Measurements from ENCODE around the gene WDR45B.
A peak's percentile ranks its signal among the peaks of the same experiment; 100 is the strongest.

The WDR45B gene

DNA sequence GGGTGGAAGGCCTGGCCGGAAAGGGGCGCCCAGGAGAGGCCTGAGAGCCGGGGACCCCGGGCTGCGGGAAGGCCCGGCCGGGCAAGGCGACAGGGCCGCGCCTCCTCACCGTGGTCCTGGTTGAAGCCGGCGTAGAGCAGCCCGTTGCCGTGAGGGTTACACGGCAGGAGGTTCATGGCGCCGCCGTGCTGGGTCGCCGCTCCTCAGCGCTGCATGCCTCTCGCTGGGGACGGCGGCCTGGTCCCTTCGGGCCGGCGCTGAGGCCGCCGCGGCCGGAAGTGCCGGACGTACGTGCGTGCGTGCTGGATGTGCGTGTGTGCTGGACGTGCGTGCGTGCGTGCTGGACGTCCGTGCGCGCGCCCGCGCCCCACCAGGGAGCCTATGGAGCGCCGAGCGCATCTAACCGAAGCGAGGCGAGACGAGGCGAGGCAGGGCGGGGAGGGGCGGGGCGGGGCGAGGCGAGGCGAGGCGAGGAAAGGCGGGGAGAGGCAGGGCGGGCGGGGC, at the start of gene WDR45B:
Gene WDR45B (minus strand): TSS at position 280 of the 504 bp plus-strand sequence. CDS start 104 bp downstream, at position 176.
- peak; percentile 71 for DNase-seq

DNA sequence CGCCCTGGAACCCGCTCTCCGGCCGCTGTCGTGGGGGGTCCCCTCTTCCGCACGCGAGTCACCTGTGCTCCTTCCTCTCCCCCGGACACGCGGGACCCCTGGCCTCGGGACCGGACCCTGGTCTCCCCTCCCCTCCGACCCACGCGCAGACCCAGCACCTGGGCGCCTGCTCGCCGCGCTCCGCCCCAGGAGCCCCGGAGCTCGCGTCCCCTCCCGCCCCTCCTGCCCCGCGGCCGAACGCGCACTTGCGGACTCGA, 49.5 kb upstream of the WDR45B start:
- no peak for DNase-seq

DNA sequence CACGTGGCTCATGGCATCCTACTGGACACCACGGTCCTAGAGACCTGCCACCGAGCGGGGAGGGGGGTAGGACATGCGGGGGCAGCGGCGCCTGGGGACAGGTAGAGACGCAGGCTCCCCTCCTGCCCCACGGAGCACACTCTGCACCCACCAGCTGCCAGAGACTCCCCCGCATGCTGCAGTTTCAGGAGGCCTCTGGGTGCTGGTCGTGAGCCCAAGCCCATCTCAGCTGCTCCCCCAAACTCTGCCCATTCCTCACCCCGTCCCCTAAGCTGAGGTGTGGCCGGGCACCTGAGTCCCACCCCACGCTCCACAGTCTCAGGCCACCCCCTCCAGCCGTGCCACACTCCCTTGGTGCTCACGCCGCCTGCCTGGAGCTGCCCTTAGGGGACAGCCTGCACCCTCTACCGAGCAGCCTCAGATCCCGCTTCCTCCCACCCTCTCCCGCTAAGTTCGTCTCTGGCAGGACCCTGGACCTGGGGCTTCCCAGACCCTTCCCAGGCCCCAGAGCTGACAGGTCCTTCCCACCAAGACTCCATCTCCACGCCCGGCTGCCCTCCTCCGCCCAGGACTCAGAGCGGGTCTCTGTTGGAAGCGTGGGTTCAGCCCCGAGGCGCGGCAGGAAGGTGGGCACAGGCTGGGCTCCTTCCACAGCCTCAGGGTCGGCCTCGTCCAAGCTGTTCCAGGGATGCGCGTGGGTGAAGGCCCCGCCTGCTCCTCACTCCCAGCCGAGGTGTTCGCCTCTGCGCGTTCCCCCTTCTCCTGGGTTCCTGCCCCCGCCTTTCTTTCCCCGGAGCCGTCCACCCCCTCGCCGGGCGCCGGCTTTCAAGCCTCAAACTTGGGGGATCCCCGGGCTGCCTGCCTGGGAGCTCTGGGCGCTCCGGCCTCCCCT, 48.9 kb upstream of the WDR45B start:
- no peak for DNase-seq

DNA sequence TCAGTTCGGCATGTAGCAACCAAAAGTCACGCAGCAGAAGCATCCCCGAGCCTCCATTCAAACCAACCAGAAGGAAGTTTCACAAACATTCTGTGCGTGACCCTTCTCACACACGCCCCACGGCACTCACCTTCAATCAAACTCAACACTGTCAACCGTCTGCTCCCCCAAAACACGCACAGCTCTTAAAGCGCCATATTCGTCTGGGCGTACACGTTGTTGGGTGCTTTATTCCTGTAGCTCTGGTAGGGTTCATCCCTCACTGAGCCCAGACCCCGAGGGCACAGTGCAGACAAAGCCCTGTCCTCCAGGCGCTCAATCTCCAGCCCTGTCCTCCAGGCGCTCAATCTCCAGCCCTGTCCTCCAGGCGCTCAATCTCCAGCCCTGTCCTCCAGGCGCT, 48.0 kb upstream of the WDR45B start:
- no peak for DNase-seq

DNA sequence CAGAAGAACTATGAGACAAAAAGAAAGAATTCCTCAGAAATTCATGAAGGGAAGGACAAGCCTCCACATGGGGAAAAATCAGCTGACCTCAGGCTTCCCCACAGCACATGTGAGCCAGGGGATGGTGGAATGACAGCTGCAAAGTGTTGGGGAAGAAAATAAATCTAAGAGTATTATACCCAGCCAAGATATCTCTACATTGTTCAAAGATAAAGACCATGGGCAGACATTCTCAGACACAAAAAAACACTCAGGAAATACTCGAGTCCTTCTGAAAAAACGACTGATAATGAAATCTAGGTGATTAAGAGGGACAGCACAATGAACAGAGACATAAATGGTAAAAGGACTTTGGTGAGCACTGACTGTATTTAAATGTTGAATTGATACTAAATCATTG, 46.4 kb upstream of the WDR45B start:
- no peak for DNase-seq

DNA sequence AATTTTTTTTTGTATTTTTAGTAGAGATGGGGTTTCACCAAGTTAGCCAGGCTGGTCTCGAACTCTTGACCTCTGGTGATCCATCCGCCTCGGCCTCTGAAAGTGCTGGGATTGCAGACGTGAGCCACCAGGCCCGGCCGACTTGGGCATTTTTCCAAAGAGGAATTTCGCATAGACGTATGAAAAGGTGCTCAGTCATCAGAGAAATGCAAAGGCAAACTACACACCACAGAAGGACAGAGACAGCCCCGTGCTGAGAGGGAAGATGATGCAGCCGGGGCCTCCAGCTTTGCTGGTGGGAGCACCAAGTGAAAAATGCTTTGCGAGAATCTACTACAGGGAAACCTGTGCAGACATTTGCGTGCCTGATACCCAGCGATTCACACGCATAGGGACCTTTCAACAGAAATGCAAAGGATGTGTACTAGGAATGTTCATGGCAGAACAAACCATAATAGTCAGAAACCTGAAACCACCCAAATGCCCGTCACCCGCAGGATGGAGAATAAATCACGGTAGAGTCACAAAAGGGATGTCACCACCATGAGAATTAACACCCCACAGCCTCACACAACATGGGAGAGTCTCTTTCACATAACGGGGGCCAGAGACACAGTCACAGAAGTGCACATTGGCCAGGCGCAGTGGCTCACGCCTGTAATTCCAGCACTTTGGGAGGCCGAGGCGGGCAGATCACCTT, 45.1 kb upstream of the WDR45B start:
- no peak for DNase-seq

DNA sequence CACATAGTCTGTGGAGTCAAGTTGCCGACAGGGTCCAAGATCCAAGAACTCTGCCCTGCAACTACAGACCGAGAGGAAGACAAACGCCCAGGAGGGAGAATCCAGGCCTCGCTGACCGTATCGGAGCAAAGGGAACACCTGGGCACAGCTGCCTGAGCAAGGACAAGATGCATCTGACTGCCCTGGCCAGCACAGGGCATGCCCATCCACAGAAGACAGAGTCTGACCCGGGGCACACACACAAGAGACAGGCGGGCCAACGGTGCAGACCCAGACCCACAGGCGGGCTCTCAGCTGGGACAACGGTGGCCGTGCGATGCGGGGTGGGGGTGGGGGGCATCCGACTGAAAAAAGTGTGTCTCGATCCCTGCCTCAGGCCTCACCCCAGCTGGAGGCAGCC, 44.0 kb upstream of the WDR45B start:
- no peak for DNase-seq

DNA sequence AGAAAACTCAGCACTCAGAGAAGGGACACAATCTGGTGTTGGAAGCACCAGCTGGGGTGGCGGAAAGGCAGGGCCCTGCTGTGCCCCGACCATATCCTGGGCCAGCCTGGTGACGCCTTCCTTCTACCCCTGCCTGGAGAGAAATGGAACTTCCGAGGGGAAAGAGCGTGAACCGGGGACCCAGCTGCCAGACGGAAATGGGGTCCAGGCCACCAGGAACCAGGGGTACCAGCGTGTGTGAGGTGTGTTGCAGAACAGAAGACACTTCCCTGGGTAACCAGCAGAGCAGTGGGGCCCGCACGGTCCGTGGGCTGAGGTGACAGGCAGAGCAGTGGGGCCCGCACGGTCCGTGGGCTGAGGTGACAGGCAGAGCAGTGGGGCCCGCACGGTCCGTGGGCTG, 43.5 kb upstream of the WDR45B start:
- DNase-seq: no peak

DNA sequence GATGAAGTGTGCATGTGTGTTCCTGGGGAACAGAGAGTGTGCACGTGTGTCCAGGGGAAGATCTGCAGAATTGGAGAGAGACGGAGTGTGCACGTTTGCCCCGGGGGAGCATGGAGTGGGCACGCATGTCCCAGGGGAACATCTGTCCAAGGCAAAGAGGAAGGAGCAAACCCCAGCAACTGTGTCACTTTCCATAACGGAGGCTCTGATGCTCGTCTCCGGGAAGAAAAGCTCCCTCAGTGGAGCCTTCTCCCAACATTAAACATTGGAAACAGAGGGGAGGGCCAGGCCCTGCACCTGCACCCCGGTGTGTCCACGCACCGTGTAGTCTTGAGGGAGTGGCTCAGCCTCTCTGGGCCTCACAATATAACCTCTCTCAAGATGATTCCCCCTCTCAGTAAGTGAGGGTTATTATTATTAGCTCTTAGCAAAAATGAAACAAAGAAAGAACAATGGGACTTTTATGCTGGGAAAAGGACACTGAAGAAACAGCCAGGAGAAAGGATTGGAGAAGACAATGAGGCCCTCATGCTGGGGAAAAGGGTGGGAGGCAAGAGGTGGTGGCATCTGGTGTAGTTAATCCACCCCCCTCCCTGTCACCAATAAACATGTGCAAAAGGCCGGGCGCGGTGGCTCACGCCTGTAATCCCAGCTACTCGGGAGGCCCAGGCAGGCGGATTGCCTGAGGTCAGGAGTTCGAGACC, 42.7 kb upstream of the WDR45B start:
- no peak for DNase-seq

DNA sequence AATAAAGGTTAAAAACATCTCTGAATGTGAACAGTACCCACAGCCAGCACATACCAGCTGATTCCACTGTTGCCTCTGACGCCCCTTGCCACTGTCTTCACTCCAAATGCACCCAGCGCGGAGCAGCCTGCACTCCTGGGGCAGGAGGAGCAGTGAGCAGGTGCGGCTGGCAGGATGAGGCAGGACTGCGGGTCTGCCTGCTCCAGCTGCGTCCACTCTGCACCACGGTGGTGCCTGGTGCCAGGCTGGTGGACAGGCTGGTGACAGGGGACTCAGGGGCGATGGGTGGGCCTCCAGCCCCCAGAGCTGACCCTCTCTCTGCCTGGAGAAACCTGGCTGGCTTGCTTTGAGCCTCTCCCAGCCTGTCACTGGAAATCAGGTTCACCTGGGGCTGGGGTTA, 40.8 kb upstream of the WDR45B start:
- DNase-seq: no peak

DNA sequence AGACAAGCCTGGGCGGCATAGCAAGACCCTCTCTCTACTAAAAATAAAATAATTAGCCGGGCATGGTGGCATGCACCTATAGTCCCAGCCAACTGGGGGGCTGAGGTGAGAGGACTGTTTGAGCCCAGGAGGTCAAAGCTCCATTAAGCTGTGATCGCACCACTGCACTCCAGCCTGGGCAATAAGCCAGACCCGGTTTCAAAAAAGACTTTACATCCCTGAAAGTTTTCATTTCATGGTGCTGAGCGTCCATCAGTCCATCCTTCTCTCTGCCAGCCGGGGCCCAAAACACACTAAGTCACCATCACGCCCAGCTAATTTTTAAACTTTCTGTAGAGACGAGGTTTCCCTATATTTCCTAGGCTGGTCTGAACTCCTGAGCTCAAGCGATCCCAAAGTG, 39.6 kb upstream of the WDR45B start:
- no peak for DNase-seq

DNA sequence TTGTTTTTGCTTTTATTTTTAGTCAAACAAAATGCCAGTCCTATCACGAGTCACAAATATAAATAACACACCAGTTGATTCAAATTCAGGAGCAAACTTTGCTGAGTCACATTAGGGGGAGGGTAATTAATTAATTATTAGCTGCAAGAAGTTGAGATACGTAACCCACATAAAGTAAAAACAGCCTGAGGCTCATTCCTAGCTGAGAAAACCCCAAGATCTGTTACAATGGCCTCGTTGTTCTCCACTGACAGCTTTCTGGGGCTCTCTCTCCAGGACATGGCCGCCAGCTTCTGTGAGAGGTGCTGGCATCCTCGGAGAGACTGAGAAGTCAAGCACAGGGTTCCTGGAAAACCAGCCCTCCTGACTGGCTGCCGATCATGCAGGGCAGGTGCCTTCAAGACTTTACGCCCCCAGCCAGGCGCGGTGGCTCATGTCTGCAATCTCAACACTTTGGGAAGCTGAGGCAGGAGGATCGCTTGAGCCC, 39.2 kb upstream of the WDR45B start:
- DNase-seq: no peak

DNA sequence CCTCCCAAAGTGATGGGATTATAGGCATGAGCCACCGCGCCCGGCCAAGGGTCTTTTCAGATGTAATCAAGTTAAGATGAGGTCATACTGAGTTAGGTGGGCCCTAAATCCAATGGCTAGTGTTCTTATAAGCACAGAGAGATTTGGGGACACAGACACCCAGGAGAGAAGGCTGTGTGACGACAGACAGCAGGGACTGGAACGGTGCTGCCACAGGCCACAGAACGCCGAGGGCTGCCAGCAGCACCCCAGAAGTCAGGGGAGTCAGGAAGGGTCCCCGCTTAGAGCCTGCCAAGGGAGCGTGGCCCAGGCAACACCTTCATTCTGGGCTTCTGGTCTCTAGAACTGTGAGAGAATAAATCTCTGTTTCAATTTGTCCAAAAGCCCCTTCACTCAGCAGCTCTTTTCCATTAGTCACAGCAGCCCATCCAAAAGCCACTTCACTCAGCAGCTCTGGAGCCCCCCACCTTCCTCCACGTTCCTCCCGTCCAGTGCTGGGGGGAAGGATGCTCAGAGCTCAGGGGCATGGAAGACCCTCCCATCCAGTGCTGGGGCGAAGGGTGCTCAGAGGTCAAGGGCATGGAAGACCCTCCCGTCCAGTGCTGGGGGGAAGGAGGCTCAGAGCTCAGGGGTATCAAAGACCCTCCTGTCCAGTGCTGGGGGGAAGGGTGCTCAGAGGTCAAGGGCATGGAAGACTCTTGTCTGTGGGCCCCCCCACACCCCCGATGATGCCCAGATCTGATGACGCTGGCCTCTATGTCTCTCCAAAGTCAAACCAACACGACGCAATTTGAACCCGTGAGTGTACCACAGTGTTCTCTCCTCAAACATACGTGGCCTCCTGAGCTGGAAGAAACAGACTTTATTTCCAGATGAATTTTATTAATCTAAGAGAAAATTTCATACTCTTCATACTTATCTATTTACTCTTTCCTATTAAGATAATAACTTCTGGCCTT, 38.4 kb upstream of the WDR45B start:
- no peak for DNase-seq

DNA sequence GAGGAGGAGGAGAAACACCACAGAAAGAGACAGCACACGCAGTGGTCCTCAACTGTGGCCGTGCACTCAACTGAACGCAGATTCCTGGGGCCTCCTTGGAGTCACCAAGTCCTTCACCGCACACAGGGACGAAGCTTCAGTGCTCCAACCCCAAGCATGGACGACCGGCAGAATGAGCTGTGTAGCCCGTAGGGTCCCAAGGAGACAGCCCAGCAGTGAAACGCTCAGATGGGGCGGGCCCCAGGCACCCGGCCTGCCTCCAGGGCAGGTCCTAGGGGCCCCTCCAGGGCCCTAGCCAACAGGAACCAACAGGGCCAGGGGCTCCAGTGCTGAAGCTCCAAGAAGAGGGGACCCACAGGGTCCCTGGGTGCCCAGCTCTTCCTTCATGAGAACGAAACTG, 37.0 kb upstream of the WDR45B start:
- no peak for DNase-seq

DNA sequence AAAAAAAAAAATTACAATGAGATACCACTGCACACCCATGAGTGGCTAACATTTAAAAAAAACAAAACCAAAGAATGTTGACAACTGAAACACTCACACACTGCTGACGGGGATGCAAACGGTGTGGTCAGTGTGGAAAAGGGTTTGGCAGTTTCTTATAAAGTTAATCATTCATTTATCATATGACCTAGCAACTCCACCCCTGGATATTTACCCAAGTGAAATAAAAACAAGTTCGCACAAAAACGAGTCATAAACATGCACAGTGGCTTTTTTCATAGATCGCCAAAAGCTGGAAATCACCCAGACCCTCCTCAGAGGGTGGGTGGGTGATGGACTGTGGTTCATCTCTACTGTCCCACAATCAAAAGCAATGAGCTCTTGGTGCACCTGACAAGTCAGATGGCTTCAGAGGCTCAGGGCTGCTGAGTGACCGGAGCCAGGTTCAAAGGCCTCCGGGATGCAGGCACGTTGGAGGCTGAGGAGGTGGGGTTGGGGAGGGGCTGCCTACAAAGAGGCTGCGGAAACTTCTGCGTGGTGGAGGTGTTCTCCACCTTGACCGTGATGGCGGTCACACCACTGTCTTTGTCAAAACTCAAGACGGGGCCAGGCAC, 36.1 kb upstream of the WDR45B start:
- no peak for DNase-seq

DNA sequence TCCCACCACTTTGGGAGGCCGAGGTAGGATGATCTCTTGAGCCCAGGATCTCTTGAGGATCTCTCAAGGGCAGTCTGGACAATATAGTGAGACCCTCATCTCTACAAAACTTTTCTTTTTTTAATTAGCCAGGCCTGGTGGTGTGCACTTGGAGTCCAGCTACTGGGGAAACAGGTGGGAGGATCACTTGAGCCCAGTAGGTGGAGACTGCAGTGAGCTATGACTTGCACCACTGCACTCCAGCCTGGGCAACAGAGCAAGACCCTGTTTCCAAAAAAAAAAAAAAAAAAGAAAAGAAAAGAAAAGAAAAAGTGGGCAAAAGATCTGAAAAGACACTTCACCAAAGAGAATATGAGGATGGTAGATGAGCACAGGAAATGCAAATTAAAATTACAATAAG, 35.3 kb upstream of the WDR45B start:
- DNase-seq: no peak

DNA sequence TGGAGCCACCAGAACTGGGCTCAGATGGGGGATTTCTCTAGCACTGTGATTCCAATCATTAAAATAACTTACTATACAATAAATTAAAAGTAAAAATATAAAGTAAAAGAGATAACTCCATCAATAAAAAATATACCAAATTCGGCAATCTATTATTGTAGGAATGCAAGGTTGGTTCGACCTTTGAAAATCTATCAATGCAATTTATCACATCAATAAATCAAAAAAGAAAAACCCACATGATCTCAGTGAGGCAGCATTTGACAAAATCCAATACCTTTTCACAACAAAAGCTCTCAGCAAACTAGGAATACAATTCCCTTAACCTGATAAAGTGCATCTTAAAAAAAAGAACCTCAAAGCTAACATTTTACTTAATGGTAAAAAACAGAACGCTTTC, 33.3 kb upstream of the WDR45B start:
- no peak for DNase-seq

DNA sequence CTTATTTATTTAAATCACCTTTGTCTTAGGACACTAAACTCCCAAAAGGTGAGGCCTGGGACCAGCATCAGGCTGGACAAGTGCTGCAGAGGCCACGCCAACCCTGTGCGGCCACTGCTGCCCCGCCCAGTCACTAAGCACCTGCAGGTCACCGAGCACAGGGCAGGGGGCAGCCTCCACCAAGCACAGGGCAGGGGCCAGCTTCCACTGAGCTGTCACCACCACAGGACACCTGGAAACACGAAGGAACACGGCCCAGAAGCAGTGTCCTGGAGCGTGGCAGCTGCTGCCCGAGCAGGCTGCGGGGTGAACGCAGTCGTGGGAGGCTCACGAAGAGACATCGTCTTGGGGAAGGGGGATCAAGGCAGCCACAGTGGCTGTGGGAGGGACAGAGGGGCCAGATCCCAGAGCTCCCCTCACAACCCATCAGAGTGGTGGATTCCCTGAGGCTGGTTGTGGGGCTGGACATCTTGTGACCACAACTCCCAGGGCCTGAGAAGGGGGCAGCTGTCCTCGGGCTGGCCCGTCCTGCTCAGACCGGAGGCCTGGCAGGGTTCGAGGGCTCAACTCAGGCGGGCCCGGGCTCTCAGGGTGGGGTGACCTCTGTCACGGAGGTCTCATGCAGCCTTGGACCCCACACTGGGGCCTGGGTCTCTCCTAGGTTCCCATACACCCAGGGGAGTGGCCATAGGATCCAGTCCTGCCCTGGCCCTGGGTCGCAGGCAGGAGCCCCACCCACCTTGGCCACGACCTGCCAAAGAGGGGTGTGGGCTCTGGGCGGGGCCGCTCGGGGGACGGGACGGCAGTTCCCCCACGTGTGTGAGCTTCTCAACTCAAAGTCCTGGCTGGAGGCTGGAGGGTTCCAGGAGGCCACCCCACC, 31.6 kb upstream of the WDR45B start:
- DNase-seq: no peak

DNA sequence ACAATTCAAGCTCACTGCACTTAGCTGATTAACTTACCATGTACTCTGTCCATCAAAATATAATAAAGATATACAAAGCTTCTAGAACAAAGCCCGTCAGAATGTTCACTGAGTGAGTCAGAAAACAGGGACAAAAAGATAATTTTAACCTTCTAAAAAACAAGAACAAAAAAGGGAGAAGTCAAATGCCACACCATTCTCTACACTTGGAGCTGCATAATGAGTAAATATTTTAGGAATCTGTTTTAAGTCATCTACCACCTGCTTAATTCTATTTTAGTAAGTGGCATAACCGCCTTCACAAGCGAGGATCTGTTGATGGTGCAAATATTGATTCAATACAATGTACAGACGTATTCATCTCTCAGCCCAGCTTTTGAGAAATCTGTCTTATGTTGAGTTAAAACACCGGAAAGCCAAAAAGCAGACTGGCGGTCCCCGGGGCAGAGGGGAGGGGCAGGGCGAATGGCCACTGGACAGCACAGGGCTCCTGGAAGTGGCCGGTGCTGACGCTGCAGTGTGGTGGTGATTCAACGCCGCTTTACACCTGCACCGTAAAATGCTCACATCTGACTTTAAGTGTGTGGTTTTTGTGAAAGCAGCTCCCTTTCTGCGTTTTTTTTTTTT, 30.1 kb upstream of the WDR45B start:
- no peak for DNase-seq

DNA sequence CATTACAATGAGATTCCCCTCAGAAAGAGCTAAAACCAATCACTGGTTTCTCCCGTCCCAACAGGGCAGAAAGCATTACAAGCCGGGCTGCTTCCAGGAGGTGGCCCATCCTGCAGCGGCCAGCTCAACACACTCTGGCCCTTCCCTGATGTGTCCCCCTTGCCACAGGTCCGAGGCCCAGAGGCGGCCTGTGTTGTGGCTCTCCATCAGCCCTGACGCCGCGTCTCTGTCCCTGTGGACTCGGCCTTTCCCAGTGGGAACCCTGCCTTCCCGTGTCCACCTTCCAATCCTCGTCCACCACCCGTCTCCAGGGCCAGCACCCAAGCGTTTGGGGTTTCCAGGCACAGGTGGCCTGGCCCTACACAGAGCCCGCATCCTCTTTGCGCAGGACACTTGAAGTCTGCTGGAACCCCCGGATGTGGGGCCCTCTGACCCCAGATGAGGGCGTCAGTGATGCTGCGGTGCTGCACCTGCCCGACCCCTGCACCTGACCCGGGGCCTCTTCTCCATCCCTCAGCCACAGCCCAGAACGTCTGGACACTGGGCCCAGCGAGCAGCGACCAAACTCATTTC, 29.2 kb upstream of the WDR45B start:
- DNase-seq: no peak
